ENCODE data around the gene TTN.
A peak's percentile ranks its signal among the peaks of the same experiment; 100 is the strongest.

Gene TTN

DNA sequence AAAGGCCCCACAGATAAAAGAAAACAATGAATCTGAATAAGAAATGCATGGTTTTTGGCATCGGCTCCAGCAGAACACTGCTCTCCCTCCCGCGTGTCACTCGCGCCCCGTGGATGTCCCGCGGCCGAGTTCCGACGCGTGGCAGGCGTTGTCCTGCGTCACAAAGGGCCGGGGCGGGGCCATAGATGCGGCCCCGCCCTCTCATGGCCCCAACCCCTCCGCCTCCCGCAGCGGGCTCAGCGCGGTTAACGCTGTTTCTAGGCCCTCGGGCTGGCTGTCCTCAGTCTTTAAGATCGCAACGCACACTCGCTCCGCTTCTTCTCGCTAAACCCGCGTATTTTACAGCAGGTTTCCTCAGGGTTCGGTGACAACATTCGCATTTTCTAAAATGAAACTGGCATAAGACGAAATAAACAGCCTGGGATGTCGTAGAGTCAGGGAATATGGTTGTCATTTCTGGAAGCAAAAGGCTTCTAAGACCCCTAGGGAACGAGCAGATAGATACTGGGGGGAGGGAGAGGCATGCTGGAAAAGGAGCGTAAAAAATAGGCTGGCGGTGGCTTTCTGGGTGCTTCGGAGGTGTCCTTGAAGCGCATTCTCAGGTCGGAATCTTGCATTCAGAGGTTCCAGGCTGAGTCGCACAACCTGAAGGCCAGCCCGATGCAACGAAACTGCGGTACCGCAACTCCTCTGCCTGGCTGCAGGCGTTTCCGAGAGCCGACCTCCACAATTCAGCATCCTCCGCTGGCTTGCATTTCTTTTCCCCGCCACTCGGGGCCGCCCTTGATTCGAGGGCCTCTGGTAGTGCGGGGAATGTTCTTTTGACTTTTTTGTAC, 328.6 kb downstream of the TTN start, which contains the start of gene FKBP7:
TSS of gene FKBP7 (minus strand) at position 162 of the 836 bp plus-strand sequence. CDS start at position 61, 101 bp downstream.
- H3K4me1 ChIP-seq (ENCODE audit: control extremely low read depth in 1 of 4, control insufficient read depth in 4 of 4, insufficient read depth in 4 of 4, low read length in 3 of 4) = peaks cover 16 to 45% (median 31%) of the 10 kb centered on the region in 4 experiments
- no peaks in the 10 kb centered on the region for H3K27me3 ChIP-seq (replicated peaks in 2 of 5; ENCODE audit: control insufficient read depth in 4 of 5, insufficient read depth in 5 of 5, low read length in 4 of 5)
- H3K9me3 ChIP-seq (ENCODE audit: control extremely low read depth in 1 of 5, control insufficient read depth in 4 of 5, insufficient read depth in 2 of 5, low read depth in 1 of 5, low read length in 4 of 5) = no peaks in the 10 kb centered on the region
- under 1% methylated on average over 47 of the region's 56 CpGs for WGBS (ENCODE audit: insufficient coverage)
- peak within 1 kb of the TSS; percentile 79 to 91 for H3K27ac ChIP-seq (ENCODE audit: insufficient read depth in 1 of 2, low read depth in 1 of 2, low read length in 2 of 2, poor library complexity in 1 of 2, severe bottlenecking in 2 of 2)
- ChIA-PET POLR2A (no interaction called here), CTCF (interaction anchor here (0.9 to 2.1 kb wide), 3 partner anchors 11 to 13 kb away, joined by 3 to 6 read pairs (median 4); no protein-coding TSS in a partner anchor)
- no peaks in the 10 kb centered on the region for H3K36me3 ChIP-seq (ENCODE audit: control insufficient read depth in 4 of 4, insufficient read depth in 4 of 4, low read length in 3 of 4)
- DNase-seq = peak; percentile 82 to 89 (median 88)
- peak within 1 kb of the TSS; percentile 69 to 98 (median 87) for H3K4me3 ChIP-seq (ENCODE audit: control insufficient read depth in 1 of 7, extremely low read depth in 1 of 7, insufficient read depth in 4 of 7, low read depth in 2 of 7, low read length in 6 of 7)

DNA sequence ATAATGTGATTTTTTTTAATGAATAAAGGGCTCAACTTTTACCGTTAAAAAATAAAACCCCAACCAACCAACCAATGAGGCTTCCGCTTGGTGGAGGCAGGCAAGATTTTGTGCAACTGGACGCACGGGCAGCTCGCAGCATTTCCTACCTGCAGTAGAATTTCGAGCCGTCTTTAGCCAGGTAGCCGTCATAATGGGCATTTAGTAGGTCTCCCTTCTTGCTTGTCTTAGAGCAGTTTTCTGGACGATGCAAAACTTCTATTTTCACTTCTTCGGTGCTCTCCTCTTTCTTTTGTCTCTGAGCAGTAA, 329.1 kb downstream of the TTN start:
- H3K4me3 ChIP-seq (ENCODE audit: control insufficient read depth in 1 of 7, extremely low read depth in 1 of 7, insufficient read depth in 4 of 7, low read depth in 2 of 7, low read length in 6 of 7) = peak overlapping the region; percentile 69 to 98 (median 87)
- peaks cover 16 to 45% (median 31%) of the 10 kb centered on the region in 4 experiments for H3K4me1 ChIP-seq (ENCODE audit: control extremely low read depth in 1 of 4, control insufficient read depth in 4 of 4, insufficient read depth in 4 of 4, low read length in 3 of 4)
- H3K27me3 ChIP-seq (replicated peaks in 2 of 5; ENCODE audit: control insufficient read depth in 4 of 5, insufficient read depth in 5 of 5, low read length in 4 of 5) = no peaks in the 10 kb centered on the region
- H3K27ac ChIP-seq (ENCODE audit: insufficient read depth in 1 of 2, low read depth in 1 of 2, low read length in 2 of 2, poor library complexity in 1 of 2, severe bottlenecking in 2 of 2) = peak overlapping the region; percentile 79 to 91
- CTCF ChIA-PET = no interaction called here
- no peaks in the 10 kb centered on the region for H3K36me3 ChIP-seq (ENCODE audit: control insufficient read depth in 4 of 4, insufficient read depth in 4 of 4, low read length in 3 of 4)
- 0% methylated on average over 8 of the region's 10 CpGs for WGBS (ENCODE audit: insufficient coverage)
- no peak for DNase-seq
- H3K9me3 ChIP-seq (ENCODE audit: control extremely low read depth in 1 of 5, control insufficient read depth in 4 of 5, insufficient read depth in 2 of 5, low read depth in 1 of 5, low read length in 4 of 5) = no peaks in the 10 kb centered on the region
- POLR2A ChIA-PET = no interaction called here

DNA sequence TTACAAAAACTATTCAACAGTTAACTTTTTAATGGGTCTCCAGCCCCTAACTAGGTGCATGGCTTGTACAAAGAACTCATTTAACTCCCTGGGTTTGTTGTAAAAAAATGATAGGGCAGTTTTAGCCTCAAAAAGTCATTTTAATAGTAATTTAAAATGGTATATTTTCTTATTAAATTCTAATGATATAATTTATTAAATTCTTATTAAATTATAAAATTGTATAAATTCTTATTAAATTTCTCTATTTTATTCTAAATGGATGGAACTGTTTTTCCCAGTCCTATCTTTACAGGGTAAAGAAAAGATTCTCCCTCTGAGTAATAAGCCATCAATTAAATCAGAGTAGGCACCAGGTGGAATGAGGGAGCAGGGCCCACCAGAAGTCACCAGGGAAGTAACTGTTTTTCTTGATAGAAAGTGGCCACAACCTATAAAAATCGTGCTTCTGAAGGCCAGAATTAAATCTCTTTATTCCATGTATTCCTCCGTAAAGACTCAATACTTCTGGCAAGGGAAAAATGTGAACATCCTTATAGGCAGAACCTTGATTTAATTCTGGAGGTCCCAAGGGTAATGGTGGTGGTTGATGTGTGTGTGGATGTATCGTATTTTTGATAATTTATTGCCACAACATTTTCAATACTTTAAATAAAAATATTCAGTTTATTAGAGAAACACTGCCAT, 329.6 kb downstream of the TTN start:
- DNase-seq = peak in 2 of 3 donors; percentile 18 to 33
- H3K9me3 ChIP-seq (ENCODE audit: control extremely low read depth in 1 of 5, control insufficient read depth in 4 of 5, insufficient read depth in 2 of 5, low read depth in 1 of 5, low read length in 4 of 5) = no peaks in the 10 kb centered on the region
- no peaks in the 10 kb centered on the region for H3K36me3 ChIP-seq (ENCODE audit: control insufficient read depth in 4 of 4, insufficient read depth in 4 of 4, low read length in 3 of 4)
- CTCF ChIA-PET = no interaction called here
- H3K4me3 ChIP-seq (ENCODE audit: control insufficient read depth in 1 of 7, extremely low read depth in 1 of 7, insufficient read depth in 4 of 7, low read depth in 2 of 7, low read length in 6 of 7) = peak overlapping the region in 6 of 7 experiments; percentile 85 to 98 (median 88)
- POLR2A ChIA-PET = no interaction called here
- peaks cover 16 to 44% (median 30%) of the 10 kb centered on the region in 4 experiments for H3K4me1 ChIP-seq (ENCODE audit: control extremely low read depth in 1 of 4, control insufficient read depth in 4 of 4, insufficient read depth in 4 of 4, low read length in 3 of 4)
- WGBS (ENCODE audit: insufficient coverage) = 0% methylated on average over 2 of the region's 3 CpGs
- peak overlapping the region in 1 of 2 experiments; percentile 91 for H3K27ac ChIP-seq (ENCODE audit: insufficient read depth in 1 of 2, low read depth in 1 of 2, low read length in 2 of 2, poor library complexity in 1 of 2, severe bottlenecking in 2 of 2)
- no peaks in the 10 kb centered on the region for H3K27me3 ChIP-seq (replicated peaks in 2 of 5; ENCODE audit: control insufficient read depth in 4 of 5, insufficient read depth in 5 of 5, low read length in 4 of 5)

DNA sequence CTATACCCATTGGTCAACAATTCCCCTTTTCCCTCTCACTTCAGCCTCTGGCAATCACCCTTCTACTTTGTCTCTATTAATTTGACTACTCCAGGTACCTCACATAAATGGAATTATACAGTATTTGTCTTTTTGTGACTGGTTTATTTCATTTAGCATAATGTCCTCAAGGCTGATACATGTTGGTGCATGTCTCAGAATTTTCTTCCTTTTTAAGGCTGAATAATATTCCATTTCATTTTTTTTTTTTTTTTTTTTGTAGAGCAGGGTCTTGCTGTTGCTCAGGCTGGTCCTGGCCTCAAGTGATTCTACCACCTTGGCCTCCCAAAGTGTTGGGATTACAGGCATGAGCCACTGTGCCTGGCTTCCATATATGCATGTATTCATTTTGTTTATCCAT, 330.7 kb downstream of the TTN start:
- ChIA-PET POLR2A (no interaction called here), CTCF (no interaction called here)
- Histone ChIP-seq H3K9me3 (ENCODE audit: control extremely low read depth in 1 of 5, control insufficient read depth in 4 of 5, insufficient read depth in 2 of 5, low read depth in 1 of 5, low read length in 4 of 5) (no peaks in the 10 kb centered on the region), H3K4me3 (ENCODE audit: control insufficient read depth in 1 of 7, extremely low read depth in 1 of 7, insufficient read depth in 4 of 7, low read depth in 2 of 7, low read length in 6 of 7) (no peak overlapping the region), H3K4me1 (ENCODE audit: control extremely low read depth in 1 of 4, control insufficient read depth in 4 of 4, insufficient read depth in 4 of 4, low read length in 3 of 4) (peaks cover 10 to 33% (median 20%) of the 10 kb centered on the region in 4 experiments), H3K27ac (ENCODE audit: insufficient read depth in 1 of 2, low read depth in 1 of 2, low read length in 2 of 2, poor library complexity in 1 of 2, severe bottlenecking in 2 of 2) (no peak overlapping the region), H3K27me3 (replicated peaks in 2 of 5; ENCODE audit: control insufficient read depth in 4 of 5, insufficient read depth in 5 of 5, low read length in 4 of 5) (no peaks in the 10 kb centered on the region), H3K36me3 (ENCODE audit: control insufficient read depth in 4 of 4, insufficient read depth in 4 of 4, low read length in 3 of 4) (no peaks in the 10 kb centered on the region)
- no peak for DNase-seq
